ENCODE data around the gene PFDN6.
A peak's percentile ranks its signal among the peaks of the same experiment; 100 is the strongest.

DNA sequence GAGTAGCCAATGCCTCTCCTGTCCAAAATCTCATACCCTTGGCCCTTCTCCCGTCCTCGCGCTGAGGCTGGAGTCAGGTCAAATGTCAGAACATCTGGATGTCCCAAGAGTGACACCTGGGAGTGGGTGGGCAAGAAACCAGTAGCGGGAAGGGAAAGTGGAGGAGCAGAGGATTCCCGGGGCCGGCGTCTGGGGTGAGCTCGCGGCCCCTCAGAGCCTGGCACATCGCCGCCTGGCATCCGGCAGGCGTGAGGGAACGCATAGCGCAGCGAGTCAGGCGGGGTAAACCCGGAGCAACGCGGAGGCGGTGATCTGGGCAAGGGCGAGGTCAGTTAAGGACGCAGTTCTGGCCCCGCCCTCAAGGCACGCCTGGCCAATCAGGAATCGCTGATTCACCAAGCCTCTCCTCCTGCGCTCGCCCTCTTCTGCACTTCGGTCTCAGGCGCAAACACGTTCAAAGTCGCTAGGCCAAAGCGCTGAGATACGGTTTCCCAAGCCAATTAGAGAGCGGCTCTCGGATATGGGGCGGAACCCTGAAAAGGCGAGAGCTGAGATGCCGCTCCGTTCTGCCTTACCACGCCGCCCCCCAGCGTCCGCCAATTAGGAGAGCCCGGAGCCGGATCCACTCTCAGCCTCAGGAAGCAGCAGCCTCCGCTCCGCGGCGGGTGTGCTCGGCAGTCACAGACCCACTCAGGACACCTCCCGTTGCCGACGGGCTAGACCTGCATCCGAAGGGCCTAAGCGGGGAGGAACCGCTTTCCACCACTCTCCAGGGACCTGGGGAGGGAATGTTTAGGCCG lies 40.3 kb upstream of the PFDN6 start:
- TF ChIP-seq POLR2AphosphoS5 (IDR thresholded peaks at IDR 0.05; ENCODE audit: low read depth, low read length) (peak; percentile 85), EZH2phosphoT487 (IDR thresholded peaks at IDR 0.05; ENCODE audit: borderline replicate concordance, low read depth) (no peak), EP300 (IDR thresholded peaks at IDR 0.05; ENCODE audit: borderline replicate concordance in 1 of 2, low read depth in 1 of 2, low read length in 1 of 2) (no peak), SIN3A (IDR thresholded peaks at IDR 0.05; ENCODE audit: borderline replicate concordance, low read depth, low read length) (0 out of 2 replicates have a peak, but pooled peaks have one; percentile 33), NFIC (IDR thresholded peaks at IDR 0.05; ENCODE audit: borderline replicate concordance) (no peak), TAF1 (IDR thresholded peaks at IDR 0.05; ENCODE audit: borderline replicate concordance, low read depth, low read length) (peak; percentile 78; the same call in 1 of the 2 replicates), CTCF (IDR thresholded peaks at IDR 0.05) (no peak), REST (IDR thresholded peaks at IDR 0.05; ENCODE audit: low read depth, low read length) (no peak)
- TF ChIP-seq, protein P1, sequence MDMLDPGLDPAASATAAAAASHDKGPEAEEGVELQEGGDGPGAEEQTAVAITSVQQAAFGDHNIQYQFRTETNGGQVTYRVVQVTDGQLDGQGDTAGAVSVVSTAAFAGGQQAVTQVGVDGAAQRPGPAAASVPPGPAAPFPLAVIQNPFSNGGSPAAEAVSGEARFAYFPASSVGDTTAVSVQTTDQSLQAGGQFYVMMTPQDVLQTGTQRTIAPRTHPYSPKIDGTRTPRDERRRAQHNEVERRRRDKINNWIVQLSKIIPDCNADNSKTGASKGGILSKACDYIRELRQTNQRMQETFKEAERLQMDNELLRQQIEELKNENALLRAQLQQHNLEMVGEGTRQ (IDR thresholded peaks at IDR 0.05; ENCODE audit: borderline replicate concordance, low read depth, low read length): no peak

Measured in SK-N-SH (cell line).